OCI-LY1 (cell line): ENCODE measurements around the gene CSMD2.

ENCODE experiments used
- H2AFZ ChIP-seq: fragments of 200-600 bp; sonication (generic), shearing (Covaris generic); 2 replicates; pipeline ENCODE4 v1.6.0; 2014; ENCODE audit warnings: antibody characterized with exemption, mild to moderate bottlenecking, low read length
- H3F3A ChIP-seq: fragments of 200-600 bp; sonication (generic), shearing (Covaris generic); 2 replicates; pipeline ENCODE4 v1.6.0; 2014; ENCODE audit warnings: mild to moderate bottlenecking, antibody characterized with exemption, low read length, moderate library complexity; ENCODE audit not compliant: insufficient read depth
- H3K27ac ChIP-seq: fragments of 200-600 bp; sonication (generic); 2 replicates; pipeline ENCODE4 v1.5.1; 2014; ENCODE audit warnings: low read length, mixed run types, mild to moderate bottlenecking, low read depth; ENCODE audit not compliant: poor library complexity, severe bottlenecking
- H3K27me3 ChIP-seq: fragments of 200-600 bp; sonication (generic); 2 replicates; pipeline ENCODE4 v1.6.0; 2014; ENCODE audit warnings: antibody characterized with exemption, mild to moderate bottlenecking, low read length, moderate library complexity; ENCODE audit not compliant: insufficient read depth
- H3K36me3 ChIP-seq: fragments of 200-600 bp; sonication (generic); 2 replicates; pipeline ENCODE4 v1.6.1; 2014; ENCODE audit warnings: mild to moderate bottlenecking, antibody characterized with exemption, low read length, moderate library complexity, mixed read lengths; ENCODE audit not compliant: insufficient read depth
- H3K4me1 ChIP-seq: fragments of 200-600 bp; sonication (generic); 2 replicates; pipeline ENCODE4 v1.5.1; 2014; ENCODE audit warnings: mild to moderate bottlenecking, low read length, moderate library complexity; ENCODE audit not compliant: insufficient read depth, severe bottlenecking
- H3K4me2 ChIP-seq: fragments of 200-600 bp; sonication (generic), shearing (Covaris generic); 2 replicates; pipeline ENCODE4 v1.6.1; 2014; ENCODE audit warnings: low read length
- H3K4me3 ChIP-seq: fragments of 200-600 bp; sonication (generic); 2 replicates; pipeline ENCODE4 v1.5.1; 2014; ENCODE audit warnings: low read length, low read depth, mild to moderate bottlenecking, mixed read lengths; ENCODE audit not compliant: poor library complexity, severe bottlenecking
- H3K79me2 ChIP-seq: fragments of 200-600 bp; shearing (Covaris generic); 2 replicates; pipeline ENCODE4 v1.6.1; 2016; ENCODE audit warnings: mixed run types, low read length, mixed read lengths; ENCODE audit not compliant: insufficient read depth
- H3K9ac ChIP-seq: fragments of 200-600 bp; sonication (generic), shearing (Covaris generic); 2 replicates; pipeline ENCODE4 v1.6.1; 2014; ENCODE audit warnings: mild to moderate bottlenecking, low read length, mixed read lengths
- H3K9me2 ChIP-seq: fragments of 200-600 bp; sonication (generic), shearing (Covaris generic); 2 replicates; pipeline ENCODE4 v1.6.1; 2014; ENCODE audit warnings: low read depth, mild to moderate bottlenecking, low read length, mixed read lengths
- H3K9me3 ChIP-seq: fragments of 200-600 bp; shearing (Covaris generic); 2 replicates; pipeline ENCODE4 v1.6.1; 2014; ENCODE audit warnings: low read length, mixed read lengths
- H4K20me1 ChIP-seq: fragments of 200-600 bp; sonication (generic), shearing (Covaris generic); 2 replicates; pipeline ENCODE4 v1.6.0; 2016; ENCODE audit warnings: mild to moderate bottlenecking, low read length; ENCODE audit not compliant: insufficient read depth
- EZH2 ChIP-seq: fragments of 200-600 bp; sonication (generic), shearing (Covaris generic); IDR thresholded peaks from 2 replicates; pipeline ENCODE4 v1.8.0; 2017; ENCODE audit warnings: borderline replicate concordance, mixed run types, mild to moderate bottlenecking, antibody characterized with exemption, low read length, moderate library complexity, mixed read lengths
- TF ChIP-seq, protein P1 (sequence below): fragments of 200-600 bp; sonication (generic), shearing (Covaris generic); IDR thresholded peaks from 2 replicates; pipeline ENCODE4 v1.5.1; 2017; ENCODE audit warnings: mild to moderate bottlenecking, antibody characterized with exemption, low read length, moderate library complexity, mixed read lengths

Gene CSMD2

DNA sequence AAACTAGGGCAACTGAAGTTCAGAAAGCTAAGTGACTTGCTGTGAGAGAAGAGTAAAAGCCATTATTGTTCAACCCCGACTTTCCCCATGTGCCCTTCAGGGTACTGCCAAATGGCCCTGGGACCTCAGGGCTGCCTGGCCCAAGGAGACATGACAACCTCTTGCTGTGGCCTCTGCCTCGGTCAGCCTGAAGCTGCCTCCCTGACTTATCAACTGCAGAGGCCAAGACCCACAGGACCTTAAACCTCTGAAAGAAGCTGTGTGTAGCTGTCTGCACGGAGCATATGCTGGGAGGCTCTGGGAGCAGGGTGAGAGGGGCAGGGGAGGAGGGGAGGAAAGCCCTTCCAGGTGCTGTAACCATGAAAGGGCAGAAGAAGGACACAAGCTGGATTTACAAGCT is 265.3 kb downstream of the CSMD2 start:
- no peaks in the 10 kb centered on the region for H4K20me1 ChIP-seq
- H3K9me3 ChIP-seq = no peaks in the 10 kb centered on the region
- no peaks in the 10 kb centered on the region for H3K79me2 ChIP-seq
- H3K9ac ChIP-seq = no peak overlapping the region
- H2AFZ ChIP-seq = no peak overlapping the region
- no peak for TF ChIP-seq EZH2
- TF ChIP-seq, protein P1, sequence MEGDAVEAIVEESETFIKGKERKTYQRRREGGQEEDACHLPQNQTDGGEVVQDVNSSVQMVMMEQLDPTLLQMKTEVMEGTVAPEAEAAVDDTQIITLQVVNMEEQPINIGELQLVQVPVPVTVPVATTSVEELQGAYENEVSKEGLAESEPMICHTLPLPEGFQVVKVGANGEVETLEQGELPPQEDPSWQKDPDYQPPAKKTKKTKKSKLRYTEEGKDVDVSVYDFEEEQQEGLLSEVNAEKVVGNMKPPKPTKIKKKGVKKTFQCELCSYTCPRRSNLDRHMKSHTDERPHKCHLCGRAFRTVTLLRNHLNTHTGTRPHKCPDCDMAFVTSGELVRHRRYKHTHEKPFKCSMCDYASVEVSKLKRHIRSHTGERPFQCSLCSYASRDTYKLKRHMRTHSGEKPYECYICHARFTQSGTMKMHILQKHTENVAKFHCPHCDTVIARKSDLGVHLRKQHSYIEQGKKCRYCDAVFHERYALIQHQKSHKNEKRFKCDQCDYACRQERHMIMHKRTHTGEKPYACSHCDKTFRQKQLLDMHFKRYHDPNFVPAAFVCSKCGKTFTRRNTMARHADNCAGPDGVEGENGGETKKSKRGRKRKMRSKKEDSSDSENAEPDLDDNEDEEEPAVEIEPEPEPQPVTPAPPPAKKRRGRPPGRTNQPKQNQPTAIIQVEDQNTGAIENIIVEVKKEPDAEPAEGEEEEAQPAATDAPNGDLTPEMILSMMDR = no peak
- no peaks in the 10 kb centered on the region for H3K27me3 ChIP-seq
- H3K9me2 ChIP-seq = no peaks in the 10 kb centered on the region
- no peaks in the 10 kb centered on the region for H3K4me1 ChIP-seq
- no peaks in the 10 kb centered on the region for H3F3A ChIP-seq
- no peak overlapping the region for H3K4me2 ChIP-seq
- no peaks in the 10 kb centered on the region for H3K36me3 ChIP-seq
- no peak overlapping the region for H3K27ac ChIP-seq
- H3K4me3 ChIP-seq = no peak overlapping the region

DNA sequence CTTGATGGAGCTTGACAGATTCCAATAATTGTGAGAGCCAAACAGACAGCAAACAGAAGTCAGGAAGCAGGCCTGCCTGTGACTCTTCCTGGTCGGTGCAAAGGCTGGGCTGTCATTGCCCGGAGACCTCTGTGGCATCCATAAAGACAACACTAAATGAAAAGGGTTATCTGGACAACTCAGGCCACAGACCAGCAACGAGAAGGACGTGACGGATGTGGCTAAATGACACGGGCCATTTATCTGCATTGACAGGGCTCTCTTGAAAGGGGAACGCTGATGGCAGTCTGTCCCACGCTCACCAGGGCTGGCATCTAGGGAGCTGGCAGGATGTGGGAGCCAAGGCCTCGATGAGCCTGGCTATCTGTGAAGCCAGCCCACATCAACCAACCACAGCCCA is 266.1 kb downstream of the CSMD2 start:
- TF ChIP-seq, protein P1 = no peak
- no peak for TF ChIP-seq EZH2
- no peaks in the 10 kb centered on the region for H3K79me2 ChIP-seq
- no peaks in the 10 kb centered on the region for H3K9me3 ChIP-seq
- no peaks in the 10 kb centered on the region for H3K27me3 ChIP-seq
- H3K4me3 ChIP-seq = no peak overlapping the region
- no peaks in the 10 kb centered on the region for H3K36me3 ChIP-seq
- H3K9ac ChIP-seq = no peak overlapping the region
- H3F3A ChIP-seq = no peaks in the 10 kb centered on the region
- H3K4me2 ChIP-seq = no peak overlapping the region
- no peaks in the 10 kb centered on the region for H3K4me1 ChIP-seq
- H3K9me2 ChIP-seq = no peaks in the 10 kb centered on the region
- H3K27ac ChIP-seq = no peak overlapping the region
- H4K20me1 ChIP-seq = no peaks in the 10 kb centered on the region
- H2AFZ ChIP-seq = no peak overlapping the region

DNA sequence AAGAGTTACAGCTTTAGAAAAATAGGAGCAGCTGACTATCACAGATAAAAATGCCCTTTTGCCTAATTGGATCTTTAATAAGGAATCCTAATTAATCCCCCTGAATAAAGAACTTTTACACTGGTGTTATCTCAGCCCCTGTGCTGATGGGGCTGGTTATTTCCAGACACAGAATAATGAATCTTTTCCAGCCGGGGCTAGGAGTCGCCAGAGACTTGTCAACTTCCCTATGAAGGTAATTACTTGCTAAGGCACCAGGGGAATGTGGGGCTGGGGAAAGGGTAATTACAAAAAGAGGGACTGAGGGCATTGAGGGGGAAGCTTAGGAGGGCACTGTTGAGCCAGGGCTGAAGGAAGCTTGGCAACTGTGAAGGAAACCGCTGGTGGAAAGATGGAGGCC is 266.6 kb downstream of the CSMD2 start:
- Histone ChIP-seq H3K9ac (no peak overlapping the region), H4K20me1 (no peaks in the 10 kb centered on the region), H3K4me1 (no peaks in the 10 kb centered on the region), H3K36me3 (no peaks in the 10 kb centered on the region), H2AFZ (no peak overlapping the region), H3K9me3 (no peaks in the 10 kb centered on the region), H3K27me3 (no peaks in the 10 kb centered on the region), H3K27ac (no peak overlapping the region), H3F3A (no peaks in the 10 kb centered on the region), H3K4me3 (no peak overlapping the region), H3K79me2 (no peaks in the 10 kb centered on the region), H3K9me2 (no peaks in the 10 kb centered on the region), H3K4me2 (no peak overlapping the region)
- no peak for TF ChIP-seq EZH2
- TF ChIP-seq, protein P1 = no peak
